Natural killer cell (primary cell): Measurements from ENCODE around the gene ANO8. TPM values are rescaled to one million over a fixed set of nuclear protein-coding genes. Genes with fewer than 3 reads are reported as not detected.

Experiments used
- ATAC-seq, 3 donors: fragments of 150-1000 bp in 2 of 3; fragments of 200-7000 bp in 1 of 3; cut with Tn5 transposase; 1 replicate in 1 of 3; 2 replicates in 2 of 3; pipeline ENCODE4 v1.10.0; 2021; ENCODE audit warnings: mild to moderate bottlenecking in 2 of 3, moderate library complexity in 2 of 3
- DNase-seq, 2 donors: peaks; one replicate each; pipeline versions ENCODE4 v3.0.0 to v3.0.0-alpha.2; 2013 to 2021; ENCODE audit warnings: mixed read lengths in 1 of 2
- H3K27ac ChIP-seq: one replicate; pipeline ENCODE4 v1.5.1; 2013; ENCODE audit warnings: mild to moderate bottlenecking, low read length
- H3K27me3 ChIP-seq: one replicate; pipeline ENCODE4 v1.6.1; 2013; ENCODE audit warnings: low read length; ENCODE audit not compliant: control insufficient read depth, insufficient read depth
- H3K36me3 ChIP-seq: one replicate; pipeline ENCODE4 v1.6.1; 2013; ENCODE audit warnings: low read length; ENCODE audit not compliant: control insufficient read depth, insufficient read depth
- H3K4me1 ChIP-seq: one replicate; pipeline ENCODE4 v1.6.1; 2013; ENCODE audit warnings: low read length; ENCODE audit not compliant: control insufficient read depth, insufficient read depth
- H3K4me3 ChIP-seq: one replicate; pipeline ENCODE4 v1.5.1; 2013; ENCODE audit warnings: low read length
- H3K9me3 ChIP-seq: one replicate; pipeline ENCODE4 v1.6.1; 2013; ENCODE audit warnings: low read length; ENCODE audit not compliant: control insufficient read depth, insufficient read depth
- H3K27ac Mint-ChIP-seq, 2 donors: one replicate each; pipeline ENCODE4 v1.8.0; 2022; ENCODE audit warnings: mild to moderate bottlenecking in 2 of 2, mixed read lengths in 2 of 2, moderate library complexity in 1 of 2
- H3K27me3 Mint-ChIP-seq, 2 donors: one replicate each; pipeline ENCODE4 v1.8.0; 2022; ENCODE audit warnings: low read depth in 2 of 2, mixed read lengths in 2 of 2
- H3K36me3 Mint-ChIP-seq: one replicate; pipeline ENCODE4 v1.8.0; 2022; ENCODE audit warnings: mixed read lengths
- H3K4me1 Mint-ChIP-seq, 2 donors: one replicate each; pipeline ENCODE4 v1.8.0; 2022; ENCODE audit warnings: mixed read lengths in 2 of 2
- H3K4me3 Mint-ChIP-seq: one replicate; pipeline ENCODE4 v1.8.0; 2022; ENCODE audit warnings: mild to moderate bottlenecking, moderate library complexity, mixed read lengths
- H3K9me3 Mint-ChIP-seq, 2 donors: one replicate each; pipeline ENCODE4 v1.8.0; 2022; ENCODE audit warnings: mixed read lengths in 2 of 2
- CTCF ChIP-seq: fragments of 200-600 bp; IDR thresholded peaks from one replicate; pipeline ENCODE4 v1.8.0; 2022; ENCODE audit warnings: antibody characterized with exemption
- WGBS: methylation state at CpG from one replicate; pipeline ENCODE4 v1.1.7; 2013; ENCODE audit warnings: missing lambda C conversion rate; ENCODE audit not compliant: insufficient coverage; 5-methylcytosine and 5-hydroxymethylcytosine counted together
- intact Hi-C: fragments of 100-400 bp; cut with micrococcal nuclease; formaldehyde crosslinking; loops from one replicate; pipeline ENCODE4 v1.14.2; 2022
- total RNA-seq, 4 donors: library from RNA; stranded (reverse); fragments of 120-200 nt in 1 of 4; gene quantifications; one replicate each; pipeline versions ENCODE4 v1.2.3 to v1.2.4, GENCODE V29; 2013 to 2022

ANO8 gene
- total RNA-seq, 3 donors from 2014 or later (not counting 1 experiment from before 2014, with no cell fraction given) = 18.5 to 24.7 (median 19.1) TPM

GRCh38 chr19:17357724-17358123 is 23.1 kb upstream of the ANO8 start:
- no peak overlapping the region for H3K4me3 Mint-ChIP-seq
- no peaks in the 10 kb centered on the region for H3K4me1 Mint-ChIP-seq
- H3K9me3 Mint-ChIP-seq = no peaks in the 10 kb centered on the region
- no peak overlapping the region for H3K27ac Mint-ChIP-seq
- H3K27me3 ChIP-seq = no peaks in the 10 kb centered on the region
- H3K27ac ChIP-seq = no peak overlapping the region
- WGBS = 92% methylated on average over 9 of the region's 11 CpGs
- ATAC-seq = no peak
- no peaks in the 10 kb centered on the region for H3K36me3 Mint-ChIP-seq
- no peaks in the 10 kb centered on the region for H3K4me1 ChIP-seq
- H3K9me3 ChIP-seq = no peaks in the 10 kb centered on the region
- intact Hi-C loops = no loop called here
- no peak for TF ChIP-seq CTCF
- H3K36me3 ChIP-seq = no peaks in the 10 kb centered on the region
- no peak overlapping the region for H3K4me3 ChIP-seq
- peaks cover 0 to 11% of the 10 kb centered on the region in 2 donors for H3K27me3 Mint-ChIP-seq
- no peak for DNase-seq

GRCh38 chr19:17357078-17357666 is 22.5 kb upstream of the ANO8 start:
- no peak overlapping the region for H3K27ac Mint-ChIP-seq
- no peaks in the 10 kb centered on the region for H3K9me3 Mint-ChIP-seq
- Histone ChIP-seq H3K27ac (no peak overlapping the region), H3K4me1 (no peaks in the 10 kb centered on the region), H3K4me3 (no peak overlapping the region), H3K27me3 (no peaks in the 10 kb centered on the region), H3K9me3 (no peaks in the 10 kb centered on the region), H3K36me3 (no peaks in the 10 kb centered on the region)
- WGBS = 87% methylated on average over 7 of the region's 7 CpGs
- peaks cover 0 to 11% of the 10 kb centered on the region in 2 donors for H3K27me3 Mint-ChIP-seq
- H3K4me3 Mint-ChIP-seq = no peak overlapping the region
- DNase-seq (no peak), ATAC-seq (no peak)
- TF ChIP-seq CTCF = no peak
- intact Hi-C loops = no loop called here
- H3K36me3 Mint-ChIP-seq = no peaks in the 10 kb centered on the region
- H3K4me1 Mint-ChIP-seq = no peaks in the 10 kb centered on the region

- H3K36me3 Mint-ChIP-seq = no peaks in the 10 kb centered on the region
- Histone ChIP-seq H3K36me3 (no peaks in the 10 kb centered on the region), H3K4me1 (peaks cover 6% of the 10 kb centered on the region), H3K27me3 (peaks cover 2% of the 10 kb centered on the region), H3K27ac (no peak overlapping the region), H3K4me3 (no peak overlapping the region), H3K9me3 (no peaks in the 10 kb centered on the region)
- H3K4me3 Mint-ChIP-seq = no peak overlapping the region
- H3K27ac Mint-ChIP-seq = no peak overlapping the region
- 91% methylated on average over 8 of the region's 8 CpGs for WGBS
- no peaks in the 10 kb centered on the region for H3K9me3 Mint-ChIP-seq
- DNase-seq (no peak), ATAC-seq (no peak)
- intact Hi-C loops = no loop called here
- no peaks in the 10 kb centered on the region for H3K4me1 Mint-ChIP-seq
- peaks cover 0 to 22% of the 10 kb centered on the region in 2 donors for H3K27me3 Mint-ChIP-seq
- no peak for TF ChIP-seq CTCF
These were observed 18.7 kb upstream of the ANO8 start for GRCh38 chr19:17353386-17353785.
